NCI-H1436 treated with DMSO at 0.1 percent for 48 hours (cell line): ENCODE results near the gene SST.

ENCODE experiments used
- DNase-seq: peaks from one replicate; lab custom pipeline; 2025; lab: John Stamatoyannopoulos, UW

The SST gene

GRCh38 chr3:187669675-187670504 is at the start of gene SST:
Gene SST, minus strand, starts transcription at chr3:187670394. Its CDS starts 103 bp downstream, at chr3:187670291.
- no peak for DNase-seq

DNA sequence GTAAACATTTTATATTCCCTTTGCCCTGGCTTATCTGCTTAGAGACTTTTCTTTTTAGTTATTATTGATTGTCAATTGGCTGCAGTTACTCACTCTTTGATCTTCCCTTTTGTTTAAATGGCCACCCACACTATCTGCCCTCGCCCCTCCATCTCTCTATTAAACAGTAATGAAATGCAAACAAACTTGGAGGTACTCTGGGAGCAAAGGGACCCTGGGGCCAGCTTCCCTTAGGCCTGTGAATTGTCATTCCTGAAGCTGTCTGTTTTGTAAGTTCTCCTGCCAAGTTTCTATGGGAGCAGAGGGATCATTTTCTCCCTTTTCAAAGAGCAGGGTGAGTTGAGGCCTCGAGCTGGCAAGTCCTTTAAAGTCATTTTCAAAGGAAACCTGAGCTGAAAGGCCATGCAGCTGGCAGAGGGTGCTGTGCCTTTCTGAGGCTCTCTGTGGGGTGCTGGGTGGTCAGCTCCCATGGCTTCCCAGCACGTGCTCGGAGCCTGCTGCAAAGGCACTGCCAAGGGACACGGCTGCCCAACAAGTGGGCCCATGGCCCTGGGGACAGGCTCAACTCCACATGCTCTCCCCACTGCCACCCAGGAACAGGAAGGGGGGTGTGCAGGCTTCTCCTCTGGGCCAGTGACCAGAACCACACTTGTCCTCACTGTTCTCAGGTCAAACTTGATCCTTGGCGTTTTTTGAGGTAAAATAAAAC is 49.6 kb upstream of the SST start:
- no peak for DNase-seq

GRCh38 chr3:187718802-187719201 is 48.6 kb upstream of the SST start:
- DNase-seq = no peak

- DNase-seq = no peak
Observed at GRCh38 chr3:187717572-187717971, 47.4 kb upstream of the SST start.

DNA sequence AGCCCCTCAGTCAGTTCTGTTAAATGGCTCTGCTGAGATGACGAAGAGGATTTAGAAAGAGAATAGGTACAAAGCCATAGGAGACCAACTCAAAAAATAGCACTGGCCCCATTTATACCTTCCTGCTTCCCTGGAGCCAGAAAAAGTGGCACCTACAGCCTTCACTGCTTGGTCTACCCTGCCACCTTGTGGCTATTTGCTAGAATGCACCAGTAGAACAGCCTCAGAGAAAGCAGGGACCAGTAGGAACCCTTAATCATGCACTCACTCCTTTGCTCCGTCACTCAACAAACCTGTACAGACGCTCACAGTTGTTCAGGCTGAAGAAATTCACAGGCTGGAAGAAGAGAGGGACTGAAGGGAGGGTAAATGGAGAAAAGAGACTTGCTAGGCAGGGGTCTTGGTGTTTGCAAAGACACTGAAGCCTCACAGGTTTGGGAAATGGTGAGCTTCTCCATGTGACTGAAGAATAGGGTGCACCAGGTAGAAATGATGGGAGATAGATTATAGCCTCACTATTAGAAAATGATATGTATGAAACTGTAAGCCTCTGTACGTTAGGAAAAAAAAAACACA is 44.3 kb upstream of the SST start:
- peak; percentile 23 for DNase-seq

GRCh38 chr3:187713504-187713903 is 43.3 kb upstream of the SST start:
- DNase-seq = no peak

GRCh38 chr3:187709155-187709554 is 39.0 kb upstream of the SST start:
- no peak for DNase-seq

DNA sequence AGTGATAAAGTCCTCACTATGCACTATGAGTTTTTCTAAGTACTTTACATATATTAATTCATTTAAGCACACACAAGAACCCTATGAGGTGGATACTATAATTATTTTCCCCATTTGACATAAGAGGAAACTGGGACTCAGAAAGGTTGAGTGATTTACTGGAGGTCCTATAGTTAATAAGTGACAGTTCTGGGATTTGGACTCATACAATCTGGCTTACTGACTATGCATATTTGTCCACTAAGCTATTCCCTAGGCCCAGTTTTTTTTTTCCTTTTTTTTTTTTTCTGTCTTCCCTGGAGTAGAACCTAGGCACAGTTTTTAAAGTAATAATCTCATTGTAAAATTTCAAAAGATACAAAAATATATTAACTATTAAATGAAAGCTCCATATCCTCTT is 38.5 kb upstream of the SST start:
- DNase-seq = no peak

GRCh38 chr3:187706971-187707370 is 36.8 kb upstream of the SST start:
- no peak for DNase-seq

- DNase-seq = no peak
Observed at GRCh38 chr3:187705164-187705563, 35.0 kb upstream of the SST start.

- no peak for DNase-seq
Observed at GRCh38 chr3:187702507-187703033, 32.4 kb upstream of the SST start, which contains the start of gene RTP2. Gene RTP2, minus strand, starts transcription at chr3:187702557. Its CDS starts 429 bp downstream, at chr3:187702128.

GRCh38 chr3:187700249-187700648 is 30.1 kb upstream of the SST start:
- no peak for DNase-seq

DNA sequence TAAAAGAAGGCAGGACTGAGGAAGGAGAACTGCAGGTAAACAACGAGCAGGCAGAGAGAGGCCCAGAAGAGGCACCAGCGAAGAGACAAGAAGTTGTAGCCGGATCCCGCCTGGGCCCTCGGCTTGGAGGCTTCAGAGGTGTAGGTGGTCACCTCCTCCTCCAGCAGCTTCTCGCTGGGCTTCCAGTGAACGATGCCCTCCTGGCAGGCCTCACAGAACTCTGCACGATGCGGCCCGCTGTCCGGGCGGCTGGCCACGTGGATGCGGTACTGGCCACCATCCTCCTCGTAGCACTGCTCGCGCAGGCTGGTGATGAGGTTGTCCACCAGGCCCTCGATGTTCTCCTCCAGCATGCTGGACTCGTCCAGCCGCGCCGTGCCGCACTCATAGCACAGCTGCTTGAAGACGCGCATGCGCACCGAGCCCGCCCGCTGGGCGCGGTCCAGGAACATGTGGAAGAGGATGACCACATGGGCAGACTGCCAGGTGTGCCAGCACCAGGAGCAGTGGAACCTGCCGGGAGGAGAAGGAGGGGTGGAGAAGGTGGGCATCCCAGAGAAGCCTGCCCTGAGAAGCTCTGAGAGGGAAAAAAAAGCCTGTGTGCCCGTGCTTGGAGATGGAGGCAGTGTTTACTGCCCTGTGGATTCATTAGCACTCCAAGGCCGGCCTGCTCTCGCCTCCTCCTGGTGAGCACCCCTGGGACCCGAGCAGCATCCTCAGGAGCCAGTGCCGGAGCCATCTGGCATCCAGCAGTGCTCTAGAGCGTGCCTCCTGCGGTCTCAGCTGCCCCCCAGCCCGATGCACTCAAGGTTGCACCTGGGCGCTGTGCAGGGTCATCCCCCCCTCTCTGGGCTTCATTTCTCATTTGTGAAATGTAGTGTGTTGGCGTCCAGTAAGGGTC is 28.6 kb upstream of the SST start:
- no peak for DNase-seq

GRCh38 chr3:187696021-187696420 is 25.8 kb upstream of the SST start:
- no peak for DNase-seq

GRCh38 chr3:187695449-187695848 is 25.3 kb upstream of the SST start:
- DNase-seq = no peak

GRCh38 chr3:187694801-187695200 is 24.6 kb upstream of the SST start:
- no peak for DNase-seq

GRCh38 chr3:187693431-187693830 is 23.2 kb upstream of the SST start:
- no peak for DNase-seq

GRCh38 chr3:187689984-187690383 is 19.8 kb upstream of the SST start:
- DNase-seq = no peak

GRCh38 chr3:187686621-187687273 is 16.6 kb upstream of the SST start:
- no peak for DNase-seq

GRCh38 chr3:187685948-187686347 is 15.8 kb upstream of the SST start:
- DNase-seq = no peak

DNA sequence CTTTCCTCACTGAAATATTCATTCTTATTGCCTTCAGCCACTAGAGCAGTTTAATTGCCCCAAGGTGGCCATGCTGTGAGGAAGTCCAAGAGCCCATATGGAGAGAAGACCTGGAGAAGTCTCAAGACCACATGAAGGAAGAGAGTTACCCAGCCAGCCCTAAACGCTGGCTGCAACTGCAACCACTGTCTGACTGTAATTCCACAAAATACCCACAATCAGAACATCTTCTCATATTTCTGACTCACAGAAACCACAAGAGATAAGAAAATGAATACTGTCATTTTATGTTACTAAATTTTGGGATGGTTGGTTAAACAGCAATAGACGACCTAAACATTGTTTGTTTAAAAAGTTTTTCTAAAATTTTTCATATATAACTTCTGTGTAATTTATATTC is 14.7 kb upstream of the SST start:
- no peak for DNase-seq
